GM18867 (cell line): Measurements from ENCODE around the gene GVQW3.

ENCODE experiments used
- ATAC-seq: cut with Tn5 transposase; IDR thresholded peaks from one replicate; pipeline ENCODE4 v1.9.1; 2021; ENCODE audit warnings: mild to moderate bottlenecking, moderate library complexity; ENCODE audit not compliant: unreplicated experiment

Gene GVQW3

DNA sequence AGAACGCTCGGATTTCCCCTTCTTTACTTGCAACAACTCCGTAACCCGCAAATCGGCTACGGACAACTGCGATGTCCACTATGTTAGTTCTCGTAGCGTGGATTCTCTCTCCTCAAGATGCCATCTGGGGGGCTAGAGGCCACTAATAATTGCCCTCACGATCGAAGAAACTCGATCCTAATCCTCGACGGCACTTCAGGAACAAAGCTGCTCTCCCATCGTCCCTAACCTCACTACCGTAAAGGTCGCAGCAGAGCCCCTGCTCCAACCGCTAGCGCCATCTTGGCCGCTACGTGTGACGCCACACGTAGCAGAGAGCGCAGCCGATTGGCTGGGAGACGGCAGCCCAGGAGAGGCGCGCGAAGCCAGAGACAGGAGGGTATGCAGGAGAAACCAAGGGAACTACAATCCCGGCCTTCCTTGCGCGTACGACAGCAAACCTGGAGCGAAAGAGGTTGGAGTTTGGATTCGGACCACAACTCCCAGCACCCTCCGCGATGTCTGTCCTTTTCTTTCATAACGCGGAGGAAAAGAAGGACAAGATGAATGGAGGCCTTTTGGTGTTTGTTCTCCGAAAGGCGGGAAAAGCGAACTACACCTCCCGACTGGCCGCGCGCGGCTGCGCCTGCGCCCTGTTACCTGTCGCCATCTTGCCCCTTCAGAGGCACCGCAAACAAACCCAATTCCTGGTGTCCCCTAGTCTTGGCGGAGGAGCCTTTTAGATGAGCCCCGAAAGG, 63.4 kb downstream of the GVQW3 start, which contains the start of gene EMSY:
Gene EMSY, plus strand, starts transcription at position 635 of the 737 bp plus-strand sequence. CDS start 1,921 bp downstream, outside the sequence.
- peak; percentile 92 for ATAC-seq

GRCh38 chr11:76445121-76446084, 64.3 kb downstream of the GVQW3 start:
- peak; percentile 26 for ATAC-seq

GRCh38 chr11:76448506-76448905, 67.4 kb downstream of the GVQW3 start:
- ATAC-seq = no peak

DNA sequence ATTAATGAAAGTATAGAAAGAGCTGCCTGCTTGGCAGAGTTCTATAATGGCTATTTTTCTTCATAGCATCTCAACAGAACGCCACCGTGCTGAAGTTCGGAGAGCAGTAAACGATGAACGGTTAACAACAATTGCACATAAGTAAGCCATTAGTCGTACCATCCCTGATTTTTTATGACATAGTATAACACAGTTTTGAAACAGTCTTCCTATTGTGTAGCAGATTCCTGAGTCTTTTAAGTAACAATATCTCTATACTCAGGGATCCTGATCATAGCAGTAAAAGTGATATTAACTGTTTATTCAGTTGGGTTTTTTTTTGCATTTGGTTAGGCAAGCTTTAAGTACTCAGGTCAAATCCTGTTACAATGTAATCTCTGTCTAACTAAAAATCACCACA, 72.1 kb downstream of the GVQW3 start:
- no peak for ATAC-seq

DNA sequence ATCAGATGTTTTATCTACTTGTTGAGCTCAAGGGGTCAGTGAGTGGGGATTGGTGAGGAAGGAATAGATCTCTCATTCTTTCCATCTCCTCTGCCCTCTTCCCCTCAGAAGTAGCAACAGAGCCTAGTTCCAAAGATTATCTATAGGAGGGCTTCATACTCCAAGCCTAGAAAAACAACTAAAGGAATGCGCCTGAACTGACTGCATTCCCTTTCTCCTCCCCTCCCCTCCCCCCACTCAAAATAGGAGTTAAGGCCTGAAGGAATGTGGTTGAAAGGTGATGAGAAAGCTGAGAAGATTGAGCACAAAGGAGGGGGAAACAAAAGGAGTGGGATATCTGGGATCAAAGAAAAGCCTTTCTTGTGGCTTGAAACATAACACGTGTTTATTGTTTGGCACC, 74.2 kb downstream of the GVQW3 start:
- ATAC-seq = no peak

DNA sequence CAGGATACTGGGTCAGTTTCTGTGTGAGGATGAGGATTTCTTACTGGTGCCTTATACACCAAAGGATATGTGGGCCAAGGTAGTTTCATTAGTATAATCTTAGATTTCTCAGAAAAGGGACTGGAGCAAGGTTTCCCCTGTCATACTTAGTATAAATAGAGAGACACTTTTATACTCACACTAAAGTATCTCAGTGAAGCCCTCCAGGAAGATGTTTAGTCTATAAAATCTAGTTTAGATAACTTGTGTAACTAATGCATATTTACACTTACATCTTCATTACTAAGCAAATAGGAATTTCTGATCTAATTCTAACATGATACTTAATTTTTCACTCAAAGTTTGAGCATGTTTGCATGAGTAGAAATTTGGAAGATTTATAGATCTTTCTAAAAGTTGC, 74.8 kb downstream of the GVQW3 start:
- ATAC-seq = no peak

DNA sequence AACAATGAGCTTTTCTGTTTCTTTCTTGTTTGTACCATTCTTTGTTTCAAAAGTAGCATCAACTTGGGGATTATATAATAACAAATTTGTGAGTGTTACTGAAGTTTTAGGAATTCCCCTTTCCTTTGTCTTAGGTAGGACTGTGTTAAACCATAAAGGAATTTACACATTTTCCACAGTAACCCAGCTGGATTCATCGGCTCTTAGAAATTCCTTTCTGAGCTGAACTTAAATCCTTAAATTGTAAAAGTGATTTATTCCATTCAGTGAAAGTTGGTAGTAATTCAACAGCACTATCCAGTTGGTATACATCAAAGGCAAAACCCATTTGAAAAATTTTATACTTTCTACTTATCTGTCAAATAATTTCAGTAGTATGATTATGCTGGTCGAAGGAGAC, 75.4 kb downstream of the GVQW3 start:
- no peak for ATAC-seq
